SKM-1 treated with dmso at 0.1 percent for 144 hours (cell line): Measurements from ENCODE around the gene DLST.
A peak's percentile ranks its signal among the peaks of the same experiment; 100 is the strongest.
"Not testable (repeated sequence)": the region's sequence is repeated elsewhere in the genome, so short reads cannot be mapped to it uniquely, and the experiment has no call there.

Source experiments
- DNase-seq: peaks from one replicate; lab custom pipeline; 2025; ENCODE audit not compliant: unreplicated experiment; lab: John Stamatoyannopoulos, UW

DLST gene

GRCh38 chr14:74915826-74916225 is 34.1 kb downstream of the DLST start:
- DNase-seq: no peak

GRCh38 chr14:74917178-74917543 is 35.4 kb downstream of the DLST start:
- DNase-seq: no peak

- no peak for DNase-seq
These were observed 35.9 kb downstream of the DLST start for GRCh38 chr14:74917646-74918081.

- DNase-seq: no peak
These were observed 36.7 kb downstream of the DLST start for GRCh38 chr14:74918380-74918779.

GRCh38 chr14:74919421-74920165 is 37.9 kb downstream of the DLST start:
- no peak for DNase-seq

- no peak for DNase-seq
These were observed 38.6 kb downstream of the DLST start for GRCh38 chr14:74920281-74920680.

- DNase-seq: no peak
These were observed 39.4 kb downstream of the DLST start for GRCh38 chr14:74921053-74921620.

- DNase-seq: no peak
These were observed 40.5 kb downstream of the DLST start for GRCh38 chr14:74921987-74922751.

GRCh38 chr14:74922752-74923401 is 41.2 kb downstream of the DLST start, which contains the start of gene RPS6KL1:
Gene RPS6KL1, minus strand, starts transcription at chr14:74923260. Its CDS starts 1,719 bp downstream, at chr14:74921541.
- peak; percentile 14 for DNase-seq

- no peak for DNase-seq
These were observed 42.3 kb downstream of the DLST start for GRCh38 chr14:74924061-74924460.

- no peak for DNase-seq
These were observed 45.5 kb downstream of the DLST start for GRCh38 chr14:74927225-74927624.

GRCh38 chr14:74929242-74929641 is 47.5 kb downstream of the DLST start:
- no peak for DNase-seq

- not testable (repeated sequence) for DNase-seq
These were observed 50.0 kb downstream of the DLST start for GRCh38 chr14:74931744-74932143.

- DNase-seq: no peak
These were observed 50.7 kb downstream of the DLST start for GRCh38 chr14:74932401-74932901.

GRCh38 chr14:74932936-74933335 is 51.2 kb downstream of the DLST start:
- DNase-seq: not testable (repeated sequence)

- DNase-seq: no peak
These were observed 52.3 kb downstream of the DLST start for GRCh38 chr14:74934041-74934440.

GRCh38 chr14:74934476-74935359 is 53.0 kb downstream of the DLST start:
- no peak for DNase-seq

GRCh38 chr14:74935360-74935680 is 53.6 kb downstream of the DLST start:
- DNase-seq: no peak

GRCh38 chr14:74936151-74936550 is 54.4 kb downstream of the DLST start:
- DNase-seq: no peak

GRCh38 chr14:74936731-74937130 is 55.0 kb downstream of the DLST start:
- no peak for DNase-seq
